ENCODE data around the gene RNF103.
"Not testable (repeated sequence)": the region's sequence is repeated elsewhere in the genome, so short reads cannot be mapped to it uniquely, and the experiment has no call there.

RNF103 gene

DNA sequence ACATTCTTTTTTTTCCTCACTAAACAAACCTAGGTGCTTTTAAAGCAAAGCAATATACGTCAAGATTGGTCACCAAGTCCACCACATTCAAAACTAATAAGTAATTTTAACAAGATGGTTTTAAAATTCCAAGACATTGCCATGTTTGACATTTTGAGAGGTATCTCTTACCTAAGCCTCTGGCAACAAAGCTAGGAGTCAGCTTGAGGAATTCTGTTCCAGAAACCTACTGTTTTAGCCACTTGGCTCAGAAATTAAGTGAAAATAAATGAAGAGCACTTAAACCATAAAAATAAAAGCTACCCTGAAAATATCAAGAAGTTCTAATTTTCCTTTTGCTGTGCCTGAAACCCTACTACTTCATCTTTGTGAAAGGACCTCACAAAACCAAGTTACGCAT is 30.4 kb downstream of the RNF103 start:
- Histone ChIP-seq H3K4me3 (ENCODE audit: insufficient read length, low read depth) (no peak overlapping the region), H3K9ac (ENCODE audit: insufficient read length, low read depth) (no peak overlapping the region), H3K9me3 (ENCODE audit: insufficient read depth, low read length) (no peaks in the 10 kb centered on the region), H3K4me1 (ENCODE audit: insufficient read depth, insufficient read length) (no peaks in the 10 kb centered on the region), H3K27me3 (ENCODE audit: insufficient read depth, insufficient read length) (no peaks in the 10 kb centered on the region), H3K36me3 (ENCODE audit: insufficient read depth, insufficient read length, low read length) (no peaks in the 10 kb centered on the region)
- TF ChIP-seq YY1 (IDR thresholded peaks at IDR 0.05; ENCODE audit: insufficient read depth, insufficient read length) (no peak), ZNF274 (IDR thresholded peaks at IDR 0.05; ENCODE audit: low read depth, low read length) (no peak), SUZ12 (IDR thresholded peaks at IDR 0.05; ENCODE audit: extremely low read depth, insufficient read depth, insufficient read length) (no peak)
- DNase-seq (ENCODE audit: low read depth, low spot score), result no peak

- no peak overlapping the region for H3K4me3 ChIP-seq (ENCODE audit: insufficient read length, low read depth)
- no peaks in the 10 kb centered on the region for H3K27me3 ChIP-seq (ENCODE audit: insufficient read depth, insufficient read length)
- H3K9ac ChIP-seq (ENCODE audit: insufficient read length, low read depth), result no peak overlapping the region
- H3K4me1 ChIP-seq (ENCODE audit: insufficient read depth, insufficient read length), result no peaks in the 10 kb centered on the region
- H3K36me3 ChIP-seq (ENCODE audit: insufficient read depth, insufficient read length, low read length), result no peaks in the 10 kb centered on the region
- DNase-seq (ENCODE audit: low read depth, low spot score), result no peak
- no peaks in the 10 kb centered on the region for H3K9me3 ChIP-seq (ENCODE audit: insufficient read depth, low read length)
- TF ChIP-seq ZNF274 (IDR thresholded peaks at IDR 0.05; ENCODE audit: low read depth, low read length), result no peak
- no peak for TF ChIP-seq SUZ12 (IDR thresholded peaks at IDR 0.05; ENCODE audit: extremely low read depth, insufficient read depth, insufficient read length)
- no peak for TF ChIP-seq YY1 (IDR thresholded peaks at IDR 0.05; ENCODE audit: insufficient read depth, insufficient read length)
These were observed 31.0 kb downstream of the RNF103 start for GRCh38 chr2:86592547-86593230.

GRCh38 chr2:86589701-86590100 is 34.0 kb downstream of the RNF103 start:
- not testable (repeated sequence) for H3K9me3 ChIP-seq (ENCODE audit: insufficient read depth, low read length); H3K36me3 ChIP-seq (ENCODE audit: insufficient read depth, insufficient read length, low read length); H3K27me3 ChIP-seq (ENCODE audit: insufficient read depth, insufficient read length); H3K4me3 ChIP-seq (ENCODE audit: insufficient read length, low read depth); H3K4me1 ChIP-seq (ENCODE audit: insufficient read depth, insufficient read length); H3K9ac ChIP-seq (ENCODE audit: insufficient read length, low read depth); DNase-seq (ENCODE audit: low read depth, low spot score)

DNA sequence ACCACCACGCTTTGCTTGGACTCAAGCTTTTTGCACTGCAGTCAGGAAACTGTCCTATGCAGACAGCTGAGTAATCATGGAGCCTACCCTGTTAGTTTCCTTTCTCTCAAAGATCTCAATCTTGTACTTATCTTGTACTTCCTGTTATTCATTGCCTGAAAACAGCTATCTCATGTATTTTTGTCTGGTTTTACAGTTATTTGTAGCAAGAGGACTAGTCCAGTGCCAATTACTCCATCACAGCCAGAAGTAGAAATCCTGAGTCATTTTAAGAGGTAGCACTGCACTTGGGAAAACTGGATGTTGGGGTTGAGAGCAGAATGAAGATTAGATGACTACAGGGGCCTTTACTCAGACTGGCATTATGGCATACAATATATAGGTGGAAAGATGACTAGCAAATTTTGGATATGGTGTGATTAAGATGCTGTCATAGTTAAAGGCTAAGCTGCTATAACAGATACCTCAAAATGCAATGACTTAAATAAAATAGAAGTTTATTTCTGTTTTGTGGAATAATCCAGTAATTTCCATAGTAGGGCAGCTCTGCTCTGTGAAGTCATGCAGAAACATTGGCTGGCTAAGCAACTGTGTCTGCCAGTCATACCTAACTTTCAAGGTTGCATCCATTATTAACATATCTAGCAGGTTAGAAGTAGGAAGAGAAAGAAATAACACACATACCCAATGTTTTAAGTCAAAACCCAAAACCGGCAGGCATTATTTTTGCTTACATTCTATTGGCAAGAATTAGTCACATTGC is 39.3 kb downstream of the RNF103 start:
- Histone ChIP-seq H3K4me1 (ENCODE audit: insufficient read depth, insufficient read length) (no peaks in the 10 kb centered on the region), H3K9ac (ENCODE audit: insufficient read length, low read depth) (no peak overlapping the region), H3K9me3 (ENCODE audit: insufficient read depth, low read length) (no peaks in the 10 kb centered on the region), H3K36me3 (ENCODE audit: insufficient read depth, insufficient read length, low read length) (no peaks in the 10 kb centered on the region), H3K4me3 (ENCODE audit: insufficient read length, low read depth) (no peak overlapping the region), H3K27me3 (ENCODE audit: insufficient read depth, insufficient read length) (no peaks in the 10 kb centered on the region)
- DNase-seq (ENCODE audit: low read depth, low spot score), result no peak
- TF ChIP-seq ZNF274 (IDR thresholded peaks at IDR 0.05; ENCODE audit: low read depth, low read length), result no peak
- no peak for TF ChIP-seq SUZ12 (IDR thresholded peaks at IDR 0.05; ENCODE audit: extremely low read depth, insufficient read depth, insufficient read length)
- TF ChIP-seq YY1 (IDR thresholded peaks at IDR 0.05; ENCODE audit: insufficient read depth, insufficient read length), result no peak

DNA sequence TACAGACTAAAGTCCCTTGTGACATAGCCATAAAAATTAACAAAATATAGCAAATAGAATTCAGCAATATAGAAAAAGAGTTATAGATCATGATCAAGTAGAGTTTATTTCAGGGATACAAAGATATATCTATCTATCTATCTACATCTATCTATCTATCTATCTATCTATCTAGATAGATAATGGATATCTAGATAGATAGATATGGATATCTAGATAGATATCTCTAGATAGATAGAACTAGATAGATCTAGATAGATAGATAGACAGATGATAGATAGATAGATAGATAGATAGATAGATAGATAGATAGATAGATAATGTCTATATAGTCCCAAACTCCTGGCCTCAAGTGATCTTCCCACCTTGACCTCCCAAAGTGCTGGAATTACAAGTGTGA is 43.1 kb downstream of the RNF103 start:
- Histone ChIP-seq H3K4me3 (ENCODE audit: insufficient read length, low read depth) (no peak overlapping the region), H3K36me3 (ENCODE audit: insufficient read depth, insufficient read length, low read length) (no peaks in the 10 kb centered on the region), H3K27me3 (ENCODE audit: insufficient read depth, insufficient read length) (no peaks in the 10 kb centered on the region), H3K9ac (ENCODE audit: insufficient read length, low read depth) (no peak overlapping the region), H3K9me3 (ENCODE audit: insufficient read depth, low read length) (no peaks in the 10 kb centered on the region), H3K4me1 (ENCODE audit: insufficient read depth, insufficient read length) (no peaks in the 10 kb centered on the region)
- no peak for TF ChIP-seq ZNF274 (IDR thresholded peaks at IDR 0.05; ENCODE audit: low read depth, low read length)
- TF ChIP-seq YY1 (IDR thresholded peaks at IDR 0.05; ENCODE audit: insufficient read depth, insufficient read length), result no peak
- no peak for TF ChIP-seq SUZ12 (IDR thresholded peaks at IDR 0.05; ENCODE audit: extremely low read depth, insufficient read depth, insufficient read length)
- no peak for DNase-seq (ENCODE audit: low read depth, low spot score)

GRCh38 chr2:86577817-86578456 is 45.7 kb downstream of the RNF103 start:
- TF ChIP-seq ZNF274 (IDR thresholded peaks at IDR 0.05; ENCODE audit: low read depth, low read length) (no peak), YY1 (IDR thresholded peaks at IDR 0.05; ENCODE audit: insufficient read depth, insufficient read length) (no peak), SUZ12 (IDR thresholded peaks at IDR 0.05; ENCODE audit: extremely low read depth, insufficient read depth, insufficient read length) (no peak)
- no peaks in the 10 kb centered on the region for H3K27me3 ChIP-seq (ENCODE audit: insufficient read depth, insufficient read length)
- H3K4me3 ChIP-seq (ENCODE audit: insufficient read length, low read depth), result no peak overlapping the region
- no peaks in the 10 kb centered on the region for H3K4me1 ChIP-seq (ENCODE audit: insufficient read depth, insufficient read length)
- no peak overlapping the region for H3K9ac ChIP-seq (ENCODE audit: insufficient read length, low read depth)
- no peak for DNase-seq (ENCODE audit: low read depth, low spot score)
- H3K36me3 ChIP-seq (ENCODE audit: insufficient read depth, insufficient read length, low read length), result no peaks in the 10 kb centered on the region
- no peaks in the 10 kb centered on the region for H3K9me3 ChIP-seq (ENCODE audit: insufficient read depth, low read length)

DNA sequence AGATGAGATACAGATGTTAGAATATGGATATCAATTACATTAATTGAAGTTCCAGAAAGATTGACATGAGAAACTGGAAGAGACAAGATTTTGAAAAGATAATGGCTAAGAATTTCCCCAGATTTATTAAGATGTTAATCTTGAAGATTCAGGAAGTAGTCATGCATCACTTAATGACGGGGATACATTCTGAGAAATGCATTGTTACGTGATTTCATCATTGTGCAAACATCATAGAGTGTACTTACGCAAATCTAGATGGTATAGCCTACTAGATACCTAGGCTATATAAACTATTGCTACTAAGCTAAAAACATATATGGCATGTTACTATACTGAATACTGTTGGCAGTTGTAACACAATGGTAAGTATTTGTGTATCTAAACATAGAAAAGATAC is 53.6 kb downstream of the RNF103 start:
- no peak overlapping the region for H3K4me3 ChIP-seq (ENCODE audit: insufficient read length, low read depth)
- H3K36me3 ChIP-seq (ENCODE audit: insufficient read depth, insufficient read length, low read length), result no peaks in the 10 kb centered on the region
- H3K9ac ChIP-seq (ENCODE audit: insufficient read length, low read depth), result no peak overlapping the region
- no peak for DNase-seq (ENCODE audit: low read depth, low spot score)
- H3K4me1 ChIP-seq (ENCODE audit: insufficient read depth, insufficient read length), result no peaks in the 10 kb centered on the region
- H3K9me3 ChIP-seq (ENCODE audit: insufficient read depth, low read length), result no peaks in the 10 kb centered on the region
- no peak for TF ChIP-seq ZNF274 (IDR thresholded peaks at IDR 0.05; ENCODE audit: low read depth, low read length)
- no peaks in the 10 kb centered on the region for H3K27me3 ChIP-seq (ENCODE audit: insufficient read depth, insufficient read length)

All from NT2/D1 (cell line).